ENCODE measurements around the gene TP53BP2.
"Not testable (repeated sequence)": the region's sequence is repeated elsewhere in the genome, so short reads cannot be mapped to it uniquely, and the experiment has no call there.

Gene TP53BP2

GRCh38 chr1:223837206-223837605 lies 8.5 kb downstream of the TP53BP2 start:
- intact Hi-C loops (cut with DNase I) = no loop called here
- no peak for DNase-seq

GRCh38 chr1:223836586-223836985 lies 9.2 kb downstream of the TP53BP2 start:
- intact Hi-C loops (cut with DNase I) = no loop called here
- DNase-seq = no peak

GRCh38 chr1:223835754-223836153 lies 10.0 kb downstream of the TP53BP2 start:
- intact Hi-C loops (cut with DNase I) = no loop called here
- no peak for DNase-seq

GRCh38 chr1:223834660-223835263 lies 11.0 kb downstream of the TP53BP2 start:
- no peak for DNase-seq
- intact Hi-C loops (cut with DNase I) = no loop called here

GRCh38 chr1:223833948-223834347 lies 11.8 kb downstream of the TP53BP2 start:
- intact Hi-C loops (cut with DNase I) = no loop called here
- DNase-seq = no peak

GRCh38 chr1:223832637-223832943 lies 13.2 kb downstream of the TP53BP2 start:
- intact Hi-C loops (cut with DNase I) = no loop called here
- peak in 27 of 42 donors; percentile 5 to 70 (median 36) for DNase-seq

GRCh38 chr1:223831755-223832636 lies 13.8 kb downstream of the TP53BP2 start:
- intact Hi-C loops (cut with DNase I) = no loop called here
- no peak for DNase-seq

GRCh38 chr1:223829678-223830077 lies 16.1 kb downstream of the TP53BP2 start:
- no peak for DNase-seq
- intact Hi-C loops (cut with DNase I) = no loop called here

GRCh38 chr1:223828162-223828848 lies 17.4 kb downstream of the TP53BP2 start:
- intact Hi-C loops (cut with DNase I) = no loop called here

GRCh38 chr1:223827193-223827663 lies 18.5 kb downstream of the TP53BP2 start:
- intact Hi-C loops (cut with DNase I) = no loop called here
- no peak for DNase-seq

More at GRCh38 chr1:223828162-223828848, 17.4 kb downstream of the TP53BP2 start:
- DNase-seq = no peak

GRCh38 chr1:223825767-223826748 lies 19.7 kb downstream of the TP53BP2 start:
- intact Hi-C loops (cut with DNase I) = no loop called here
- DNase-seq = no peak

GRCh38 chr1:223824712-223825111 lies 21.0 kb downstream of the TP53BP2 start:
- intact Hi-C loops (cut with DNase I) = no loop called here
- no peak for DNase-seq

GRCh38 chr1:223824287-223824686 lies 21.5 kb downstream of the TP53BP2 start:
- no peak for DNase-seq

GRCh38 chr1:223820971-223821370 lies 24.8 kb downstream of the TP53BP2 start:
- DNase-seq = no peak
- intact Hi-C loops (cut with DNase I) = no loop called here

More at GRCh38 chr1:223824287-223824686, 21.5 kb downstream of the TP53BP2 start:
- intact Hi-C loops (cut with DNase I) = no loop called here

- DNase-seq = no peak
- intact Hi-C loops (cut with DNase I) = no loop called here
Observed at GRCh38 chr1:223820515-223820858, 25.3 kb downstream of the TP53BP2 start.

GRCh38 chr1:223819730-223820514 lies 25.8 kb downstream of the TP53BP2 start:
- no peak for DNase-seq
- intact Hi-C loops (cut with DNase I) = no loop called here

GRCh38 chr1:223817265-223817664 lies 28.5 kb downstream of the TP53BP2 start:
- intact Hi-C loops (cut with DNase I) = not testable (repeated sequence)

GRCh38 chr1:223815865-223816264 lies 29.9 kb downstream of the TP53BP2 start:
- no peak for DNase-seq
- intact Hi-C loops (cut with DNase I) = no loop called here

More at GRCh38 chr1:223817265-223817664, 28.5 kb downstream of the TP53BP2 start:
- not testable (repeated sequence) for DNase-seq

Data from head of caudate nucleus (tissue), 42 donors.